ENCODE measurements around the gene ZNF768.
"Not testable (repeated sequence)": the region's sequence is repeated elsewhere in the genome, so short reads cannot be mapped to it uniquely, and the experiment has no call there.

ZNF768 gene

GRCh38 chr16:30533146-30533522 is 6.8 kb upstream of the ZNF768 start:
- no peak for DNase-seq (ENCODE audit: low read depth, low spot score)

DNA sequence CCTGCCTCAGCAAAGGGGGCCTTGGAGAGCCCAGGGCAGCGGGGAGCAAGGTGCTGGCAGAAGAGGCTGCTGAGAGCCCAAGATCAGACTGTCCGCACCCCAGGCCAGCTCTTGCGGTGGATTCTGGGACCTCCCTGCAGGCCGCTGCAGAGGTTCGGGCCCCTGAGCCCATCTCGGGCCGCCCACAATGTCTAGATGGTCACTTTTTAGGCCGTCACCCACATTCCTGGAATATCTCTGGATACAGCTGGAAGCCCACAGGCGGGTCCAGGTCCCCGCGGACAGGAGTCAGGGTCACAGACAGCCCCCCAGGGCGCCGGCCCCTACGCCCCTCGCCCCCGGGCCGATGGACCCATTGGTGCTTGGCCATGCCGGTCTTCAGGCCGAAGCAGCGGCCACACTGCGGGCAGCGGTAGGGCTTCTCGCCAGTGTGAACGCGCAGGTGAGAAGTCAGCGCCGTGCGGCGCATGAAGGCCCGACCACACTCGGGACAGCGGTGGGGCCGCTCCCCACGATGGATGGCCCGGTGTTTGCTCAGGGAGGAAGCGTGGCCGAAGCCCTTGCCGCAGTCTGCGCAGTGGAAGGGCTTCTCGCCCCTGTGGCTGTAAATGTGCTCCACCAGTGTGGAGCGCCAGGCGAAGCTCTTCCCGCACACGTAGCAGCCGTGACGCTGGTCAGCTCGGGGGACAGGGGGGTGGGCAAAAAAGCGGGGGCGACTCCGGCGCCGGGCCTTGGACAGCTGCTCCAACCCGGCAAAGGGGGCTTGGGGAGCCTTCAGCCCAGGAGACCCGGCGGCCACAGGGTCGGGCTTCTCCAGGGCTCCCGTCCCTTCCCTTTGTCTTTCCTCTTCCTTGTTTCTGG is 6.1 kb upstream of the ZNF768 start:
- DNase-seq (ENCODE audit: low read depth, low spot score), result no peak

DNA sequence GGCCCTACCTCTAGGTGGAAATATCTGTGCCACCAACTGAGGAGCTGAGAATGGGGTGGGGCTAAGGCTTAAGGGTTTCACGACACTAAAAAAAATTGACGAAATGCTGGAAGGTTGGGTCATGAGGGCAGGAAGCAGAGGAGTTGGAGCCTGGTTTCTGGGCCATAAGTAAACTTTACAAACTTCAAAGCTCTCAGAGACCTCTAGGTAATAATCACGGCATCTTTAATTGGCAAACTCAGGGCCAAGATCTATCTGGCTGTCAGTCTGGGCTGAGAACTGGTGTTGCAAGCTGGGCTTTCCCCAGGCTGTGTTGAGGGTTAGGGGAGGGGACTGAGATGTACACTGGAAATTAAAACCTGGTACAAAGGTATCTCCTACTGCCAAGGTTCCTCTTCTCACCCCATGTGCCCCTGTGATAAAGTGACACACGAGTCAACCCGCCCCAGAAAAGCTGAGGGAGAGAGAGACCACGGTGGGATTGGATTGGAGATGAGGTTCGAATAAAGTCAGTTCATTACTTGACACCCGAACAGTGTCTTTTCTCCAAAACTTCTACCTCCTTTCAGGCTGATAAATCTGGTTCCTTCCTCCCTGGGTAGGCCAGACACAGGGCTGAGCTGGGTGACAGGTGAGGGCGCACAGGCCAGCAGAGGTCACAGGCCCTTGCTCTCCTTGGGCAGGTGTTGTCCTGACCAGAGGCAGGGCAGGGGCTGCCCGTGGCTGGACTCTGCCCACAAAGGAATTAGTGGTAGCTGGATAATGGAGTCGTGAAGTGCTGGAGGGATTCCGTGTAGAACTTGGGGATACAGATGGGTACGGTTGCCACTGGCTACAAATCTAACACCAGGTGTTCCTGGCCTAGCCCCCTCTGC is 4.0 kb upstream of the ZNF768 start:
- DNase-seq (ENCODE audit: low read depth, low spot score), result no peak

DNA sequence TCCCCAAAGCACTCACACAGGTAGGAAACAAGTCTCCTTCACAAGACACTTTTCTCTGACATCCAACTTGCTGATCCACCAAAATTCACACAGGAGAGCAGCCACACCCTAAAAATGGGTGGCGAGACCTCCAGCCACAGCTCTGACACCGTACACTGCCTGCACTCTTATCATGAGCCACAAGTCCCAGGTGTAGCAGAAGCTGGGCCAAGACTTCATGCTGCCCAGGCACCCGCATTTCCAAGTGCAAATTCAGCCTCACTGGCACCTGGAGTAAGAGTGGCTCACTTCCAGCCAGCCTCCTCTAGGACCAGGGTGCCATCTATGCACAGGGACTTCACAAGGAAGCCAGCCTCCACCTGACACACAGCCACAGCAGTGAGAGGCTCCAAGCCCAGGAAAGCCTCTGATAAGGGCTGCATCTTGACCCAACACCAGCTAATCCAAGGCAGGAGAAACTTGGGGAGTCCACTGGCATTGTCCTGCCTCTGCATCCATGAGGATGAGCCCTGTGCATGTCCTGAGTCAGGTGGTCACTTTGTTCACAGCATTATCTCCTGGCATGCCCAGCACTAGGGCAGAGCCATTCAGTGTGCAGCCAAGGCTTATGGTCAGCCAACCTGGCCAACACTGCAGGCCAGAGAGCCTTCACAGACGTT is 2.6 kb upstream of the ZNF768 start:
- no peak for DNase-seq (ENCODE audit: low read depth, low spot score)

DNA sequence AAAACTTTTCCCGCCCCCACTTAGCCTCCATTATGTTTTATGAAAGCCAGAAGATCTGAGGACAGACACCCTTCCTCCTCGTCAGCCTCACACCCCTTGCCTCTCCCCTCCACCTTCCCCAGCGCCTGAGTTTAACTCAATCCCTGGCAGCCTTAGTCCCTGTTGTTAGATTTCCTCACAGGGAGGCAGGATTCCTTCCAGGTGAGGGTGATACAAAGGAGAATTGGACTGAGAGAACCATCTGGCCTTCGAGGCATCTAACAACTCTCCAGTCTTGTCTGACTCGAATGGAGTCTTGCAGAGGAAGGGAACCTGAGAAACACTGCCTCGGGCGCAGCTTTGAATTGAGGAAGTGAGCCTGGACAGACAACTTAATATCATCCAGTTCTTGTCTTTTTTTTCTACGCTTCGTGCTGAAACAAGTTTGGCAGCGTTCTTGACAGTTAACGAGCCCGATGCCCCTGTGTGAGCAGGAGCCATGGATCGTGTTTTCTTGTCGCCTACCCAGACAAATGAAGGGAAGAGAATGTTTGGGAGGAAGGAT is 1.3 kb upstream of the ZNF768 start:
- no peak for DNase-seq (ENCODE audit: low read depth, low spot score)

DNA sequence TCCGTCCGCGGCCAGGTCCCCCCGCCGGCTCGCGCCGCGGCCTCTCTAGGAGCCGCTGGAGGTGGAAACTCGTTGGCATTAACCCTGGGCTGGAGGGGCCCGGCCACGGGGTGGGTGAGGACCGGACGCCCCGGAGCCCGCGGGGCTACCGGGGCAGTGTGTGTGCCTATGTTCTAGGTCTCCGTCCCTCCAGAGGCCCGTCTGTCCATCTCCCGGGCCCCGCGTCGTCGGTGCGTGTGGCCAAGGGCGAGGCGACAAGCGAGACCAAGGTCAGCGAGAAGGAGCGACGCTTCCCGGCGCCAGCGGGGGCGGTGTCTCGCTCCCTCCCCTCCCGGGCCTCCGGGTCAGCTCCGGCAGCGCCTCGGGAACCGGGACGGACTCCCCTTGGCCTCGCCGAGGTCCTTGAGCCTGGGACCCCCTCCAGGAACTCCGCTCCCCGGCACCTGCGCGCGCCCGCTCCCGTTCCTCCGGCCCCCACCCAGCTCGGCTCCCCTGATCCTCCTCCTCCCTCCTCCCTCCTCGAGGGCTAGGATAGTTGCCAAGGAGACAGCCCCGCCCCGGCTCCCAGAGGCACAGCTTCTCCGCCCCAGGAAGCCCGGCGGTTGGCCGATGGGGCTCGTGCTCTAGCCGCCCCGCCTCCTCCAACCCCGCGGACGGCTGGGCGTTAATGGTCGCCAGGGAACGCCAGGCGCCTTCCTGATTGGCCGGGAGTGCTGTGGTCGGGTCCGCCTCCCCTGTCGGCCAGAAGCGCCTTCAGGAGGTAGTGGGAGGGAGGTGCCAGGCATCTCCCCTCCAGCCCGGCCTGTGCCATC is 663 bp upstream of the ZNF768 start:
- DNase-seq (ENCODE audit: low read depth, low spot score), result peak; percentile 83

DNA sequence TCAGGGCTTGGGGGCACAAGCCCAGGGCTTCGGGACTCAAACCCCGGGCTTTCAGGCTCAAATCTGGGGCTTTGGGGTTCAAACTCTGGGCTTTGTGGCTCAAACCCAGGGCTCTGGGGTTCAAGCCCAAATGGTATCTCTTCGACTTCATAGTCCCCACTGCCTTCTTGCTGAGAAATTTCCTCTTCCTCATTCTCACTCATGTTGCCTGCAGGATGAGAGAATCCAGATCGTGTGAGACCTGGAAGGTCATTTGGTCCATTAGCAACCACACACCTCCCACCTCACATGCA is 576 bp downstream of the ZNF768 start:
- DNase-seq (ENCODE audit: low read depth, low spot score), result no peak

DNA sequence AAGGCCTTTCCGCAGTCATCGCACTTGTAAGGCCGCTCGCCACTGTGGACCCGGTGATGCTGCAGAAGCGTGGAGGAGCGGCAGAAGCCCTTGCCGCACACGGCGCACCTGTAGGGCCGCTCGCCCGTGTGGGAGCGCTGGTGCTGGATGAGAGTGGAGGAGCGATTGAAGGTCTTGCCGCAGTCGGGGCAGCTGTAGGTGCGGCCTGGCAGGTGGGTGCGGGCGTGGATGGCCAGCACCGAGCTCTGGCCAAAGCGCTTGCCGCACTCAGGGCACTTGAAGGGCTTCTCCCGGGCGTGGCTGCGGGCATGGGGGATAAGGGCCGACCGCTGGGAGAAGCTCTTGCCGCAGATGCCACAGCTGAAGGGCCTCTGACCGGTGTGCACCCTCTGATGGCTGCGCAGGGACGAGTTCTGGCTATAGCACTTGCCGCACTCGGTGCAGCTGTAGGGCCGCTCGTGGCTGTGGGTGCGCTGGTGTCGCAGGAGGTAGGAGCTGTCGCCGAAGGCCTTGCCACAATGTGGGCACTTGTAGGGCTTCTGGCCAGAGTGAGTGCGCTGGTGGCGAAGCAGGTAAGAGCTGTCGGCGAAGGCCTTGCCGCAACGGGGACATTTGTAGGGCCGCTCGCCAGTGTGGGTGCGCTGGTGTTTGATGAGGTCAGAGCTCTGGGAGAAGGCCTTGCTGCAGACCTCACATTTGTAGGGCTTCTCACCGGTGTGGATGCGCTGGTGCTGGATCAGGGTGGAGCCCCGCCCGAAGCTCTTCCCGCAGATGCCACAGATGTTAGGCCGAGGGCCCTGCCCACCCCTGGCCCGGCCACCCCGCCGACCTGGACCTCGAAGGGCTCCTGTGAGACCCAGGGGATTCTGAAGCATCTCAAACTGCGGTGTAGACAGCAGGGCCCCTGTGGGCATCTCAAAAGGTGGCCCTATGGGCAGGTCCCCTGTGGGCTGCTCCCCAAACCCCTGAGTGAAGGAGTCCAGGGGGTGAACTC is 1.5 kb downstream of the ZNF768 start:
- no peak for DNase-seq (ENCODE audit: low read depth, low spot score)

DNA sequence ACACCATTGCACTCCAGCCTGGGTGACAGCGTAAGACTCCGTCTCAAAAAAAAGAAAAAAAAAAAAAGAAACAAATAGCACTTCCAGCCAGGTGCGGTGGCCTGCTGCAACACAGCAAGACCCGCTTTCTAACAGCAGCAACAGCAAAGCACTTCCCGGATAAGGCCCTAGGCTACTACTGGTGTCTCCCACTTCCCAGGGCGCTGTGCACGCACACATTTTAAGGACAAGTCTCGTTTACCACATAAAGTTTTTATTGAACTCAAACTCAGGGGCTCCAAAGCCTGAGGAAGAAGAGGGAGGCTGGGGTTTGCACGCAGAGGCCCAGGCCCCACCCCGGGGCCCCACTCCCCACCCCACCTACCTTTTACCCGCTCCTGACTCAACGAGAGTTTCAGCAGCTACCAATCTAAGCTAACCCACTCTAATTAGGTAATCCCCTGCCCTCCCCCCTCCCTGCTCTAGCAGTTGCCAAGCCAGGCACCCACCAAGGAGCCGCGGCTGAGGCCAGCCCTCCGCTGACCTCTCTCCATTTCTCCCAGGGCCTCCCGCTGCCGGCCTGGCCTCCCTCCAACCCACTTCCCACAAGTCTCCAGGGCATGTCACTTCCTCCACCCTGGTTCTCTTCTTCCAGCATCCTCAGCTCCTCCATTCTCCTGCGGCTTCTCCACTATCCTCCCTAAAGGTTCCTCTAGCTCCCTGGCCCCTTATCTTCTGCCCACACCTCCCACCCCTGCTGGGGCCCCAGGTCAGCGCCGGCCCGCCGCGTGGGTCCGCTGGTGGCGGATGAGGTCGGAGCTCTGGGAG is 2.4 kb downstream of the ZNF768 start:
- no peak for DNase-seq (ENCODE audit: low read depth, low spot score)

DNA sequence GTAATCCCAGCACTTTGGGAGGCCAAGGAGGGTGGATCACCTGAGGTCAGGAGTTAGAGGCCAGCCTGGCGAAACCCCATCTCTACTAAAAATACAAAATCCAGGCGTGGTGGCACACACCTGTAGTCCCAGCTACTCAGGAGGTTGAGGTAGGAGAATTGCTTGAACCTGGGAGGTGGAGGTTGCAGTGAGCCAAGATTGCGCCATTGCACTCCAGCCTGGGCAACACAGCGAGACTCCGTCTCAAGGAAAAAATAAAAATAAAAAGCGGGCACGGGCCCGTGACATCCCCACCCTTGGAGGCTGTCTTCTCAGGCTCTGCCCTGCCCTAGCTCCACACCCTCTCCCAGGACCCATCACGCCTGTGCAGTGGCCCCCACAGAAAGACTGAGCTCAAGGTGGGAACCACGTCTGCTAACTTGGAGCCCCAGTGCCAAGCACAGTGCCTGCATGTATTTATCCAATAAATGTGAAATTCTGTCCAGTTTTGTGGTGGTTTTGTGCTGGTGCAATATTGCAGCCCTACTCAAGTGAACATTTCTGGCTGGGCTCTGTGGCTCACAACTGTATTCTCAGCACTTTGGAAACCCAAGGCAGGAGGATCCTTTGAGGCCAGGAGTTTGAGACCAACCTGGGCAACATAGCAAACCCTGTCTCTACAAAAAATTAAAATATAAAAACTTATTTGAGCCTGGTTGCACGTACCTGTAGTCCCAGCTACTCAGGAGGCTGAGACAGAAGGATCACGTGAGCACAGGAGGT is 3.5 kb downstream of the ZNF768 start:
- not testable (repeated sequence) for DNase-seq (ENCODE audit: low read depth, low spot score)

DNA sequence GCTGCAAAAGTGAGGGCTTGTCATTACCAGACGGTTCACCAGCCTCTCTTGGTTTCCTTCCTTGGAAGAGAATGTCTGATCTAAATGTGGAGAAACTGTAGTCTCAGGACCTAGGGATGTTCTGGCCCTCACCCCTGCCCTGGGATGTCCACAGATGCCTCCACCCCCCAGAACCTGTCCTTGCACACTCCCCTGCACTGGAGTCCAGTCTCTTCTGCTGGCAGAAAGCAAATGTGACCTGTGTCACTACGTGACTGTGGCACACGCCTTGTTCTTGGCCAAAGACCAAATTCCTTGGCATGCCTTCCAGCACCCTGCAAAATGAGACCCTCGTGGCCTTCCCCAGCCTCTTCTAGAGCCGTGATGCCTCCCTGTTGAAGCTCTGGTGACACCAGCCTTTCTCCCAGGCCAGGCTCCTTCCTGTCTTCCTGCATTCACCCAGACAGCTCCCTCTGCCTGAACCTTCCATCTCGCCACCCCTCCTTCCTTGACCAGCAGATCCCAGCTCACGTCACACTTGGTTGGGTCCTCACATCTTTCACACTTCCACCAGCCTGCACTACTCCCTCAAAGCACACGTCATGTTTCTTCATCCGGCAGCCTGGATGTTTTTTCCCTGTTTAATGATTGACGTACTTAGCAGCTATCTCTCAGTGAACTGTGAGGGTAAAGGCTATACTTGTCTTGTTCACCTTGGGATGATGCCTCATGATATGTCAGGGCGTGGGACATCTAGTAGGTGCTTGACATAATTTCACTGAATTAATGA is 4.3 kb downstream of the ZNF768 start:
- DNase-seq (ENCODE audit: low read depth, low spot score), result no peak

DNA sequence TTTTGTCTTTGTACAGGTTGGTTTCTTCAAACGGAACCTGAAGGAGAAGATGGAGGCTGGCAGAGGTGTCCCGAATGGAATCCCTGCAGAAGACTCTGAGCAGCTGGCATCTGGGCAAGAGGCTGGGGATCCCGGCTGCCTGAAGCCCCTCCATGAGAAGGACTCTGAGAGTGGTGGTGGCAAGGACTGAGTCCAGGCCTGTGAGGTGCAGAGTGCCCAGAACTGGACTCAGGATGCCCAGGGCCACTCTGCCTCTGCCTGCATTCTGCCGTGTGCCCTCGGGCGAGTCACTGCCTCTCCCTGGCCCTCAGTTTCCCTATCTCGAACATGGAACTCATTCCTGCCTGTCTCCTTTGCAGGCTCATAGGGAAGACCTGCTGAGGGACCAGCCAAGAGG is 4.9 kb downstream of the ZNF768 start:
- no peak for DNase-seq (ENCODE audit: low read depth, low spot score)

DNA sequence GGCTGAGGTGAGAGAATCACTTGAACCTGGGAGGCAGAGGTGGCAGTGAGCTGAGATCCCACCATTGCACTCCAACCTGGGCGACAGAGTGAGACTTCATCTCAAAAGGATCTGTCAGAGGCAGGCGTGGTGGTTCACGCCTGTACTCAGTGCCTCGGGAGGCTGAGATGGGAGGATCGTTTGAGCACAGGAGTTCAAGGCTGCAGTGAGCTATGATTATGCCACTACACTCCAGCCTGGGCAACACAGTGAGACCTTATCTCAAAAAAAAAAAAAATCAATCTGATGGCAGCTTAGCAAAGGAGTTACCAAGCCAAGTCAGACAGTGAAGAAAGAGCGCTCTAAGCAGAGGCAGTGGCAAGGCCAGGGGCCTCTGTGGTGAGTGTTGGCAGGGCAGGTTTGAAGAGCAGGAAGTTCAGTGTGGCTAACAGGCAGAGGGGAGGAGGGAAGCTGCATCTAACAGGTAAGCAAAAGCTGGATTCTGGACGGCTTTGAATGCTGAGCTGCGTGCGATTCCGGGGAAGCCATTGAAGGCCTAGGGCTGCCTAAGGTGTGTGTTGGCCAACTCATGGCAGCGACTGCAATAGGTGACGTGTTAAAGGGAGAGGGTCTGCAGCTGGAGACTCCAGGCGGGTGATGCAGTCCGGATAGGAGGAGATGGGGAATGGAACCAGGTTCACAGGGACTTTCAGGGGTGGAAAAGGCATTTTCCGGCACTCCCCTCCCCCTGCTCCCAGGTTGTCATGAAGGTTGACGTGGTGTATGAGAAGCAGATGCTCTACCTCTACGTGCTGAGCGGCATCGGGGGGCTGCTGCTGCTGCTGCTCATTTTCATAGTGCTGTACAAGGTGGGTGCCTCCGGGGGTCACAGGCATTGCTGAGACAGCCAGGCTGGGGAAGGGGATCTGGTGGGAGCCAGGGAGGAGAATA is 7.0 kb downstream of the ZNF768 start:
- DNase-seq (ENCODE audit: low read depth, low spot score), result no peak

DNA sequence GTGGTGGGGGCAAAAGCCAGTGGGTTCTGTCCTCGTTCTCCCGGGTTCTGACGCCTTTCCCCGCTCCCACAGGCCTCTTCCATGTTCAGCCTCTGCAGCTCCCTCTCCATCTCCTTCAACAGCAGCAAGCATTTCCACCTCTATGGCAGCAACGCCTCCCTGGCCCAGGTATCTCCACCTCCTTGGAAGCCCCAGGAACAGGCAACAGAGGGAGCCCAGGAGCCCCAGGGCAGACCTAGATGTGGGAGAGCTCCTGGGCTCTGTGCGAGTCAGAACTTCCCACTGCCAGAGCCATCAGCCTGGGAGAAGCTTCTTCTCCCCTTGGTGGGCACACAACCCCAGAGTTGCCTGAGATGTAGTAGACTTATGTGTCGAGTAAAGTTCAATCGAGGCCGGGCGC is 7.8 kb downstream of the ZNF768 start:
- no peak for DNase-seq (ENCODE audit: low read depth, low spot score)

- no peak for DNase-seq (ENCODE audit: low read depth, low spot score)
These were observed 11.1 kb downstream of the ZNF768 start for GRCh38 chr16:30515275-30515674.

DNA sequence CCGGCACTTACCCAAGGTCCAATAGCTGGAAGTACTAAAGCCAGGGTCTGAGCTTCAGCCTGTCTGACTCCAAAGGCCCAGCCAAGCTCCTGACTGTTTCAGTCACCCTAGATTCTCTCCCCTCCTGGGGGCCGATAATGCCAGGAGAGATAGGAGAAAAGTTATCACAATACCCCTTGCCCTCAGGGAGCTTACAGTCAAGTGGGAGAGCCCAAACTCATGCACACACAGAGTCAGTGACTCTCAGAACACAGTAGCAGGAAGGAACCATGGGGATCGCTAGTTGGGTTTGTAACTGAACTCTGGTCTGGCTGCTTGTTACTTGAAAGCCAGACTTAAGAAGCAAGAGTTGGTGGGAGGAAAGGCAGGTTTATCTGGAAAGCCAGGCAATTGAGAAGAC is 14.9 kb downstream of the ZNF768 start:
- DNase-seq (ENCODE audit: low read depth, low spot score), result no peak
